Activated CD8-positive, alpha-beta T cell treated with anti-CD3 and anti-CD28 coated beads for 36 hours (primary cell): ENCODE data around the gene LRRFIP2. TPM values are rescaled to one million over a fixed set of nuclear protein-coding genes. Genes with fewer than 3 reads are reported as not detected.
"Not testable (repeated sequence)": the region's sequence is repeated elsewhere in the genome, so short reads cannot be mapped to it uniquely, and the experiment has no call there.

Experiments used
- ATAC-seq: fragments of 200-7000 bp; cut with Tn5 transposase; one replicate; pipeline ENCODE4 v1.10.0; 2021; ENCODE audit warnings: mild to moderate bottlenecking, moderate library complexity
- CTCF ChIA-PET: fragments of 350-600 bp; sonication (Branson Sonifier 250); formaldehyde crosslinking; loops from one replicate; lab custom pipeline; 2021; ENCODE audit warnings: antibody characterized with exemption; lab: Charles Lee
- POLR2A ChIA-PET: fragments of 350-600 bp; sonication (Branson Sonifier 250); formaldehyde crosslinking; loops from one replicate; lab custom pipeline; 2021; ENCODE audit warnings: antibody characterized with exemption; lab: Charles Lee
- DNase-seq: peaks from one replicate; pipeline ENCODE4 v3.0.0-alpha.2; 2020
- H3K27ac Mint-ChIP-seq: one replicate; pipeline ENCODE4 v1.8.0; 2021; ENCODE audit warnings: mild to moderate bottlenecking, mixed read lengths
- H3K27me3 Mint-ChIP-seq: one replicate; pipeline ENCODE4 v1.8.0; 2021; ENCODE audit warnings: mixed read lengths
- H3K36me3 Mint-ChIP-seq: one replicate; pipeline ENCODE4 v1.8.0; 2021; ENCODE audit warnings: low read depth, mixed read lengths
- H3K4me1 Mint-ChIP-seq: one replicate; pipeline ENCODE4 v1.8.0; 2021; ENCODE audit warnings: low read depth, mixed read lengths
- H3K4me3 Mint-ChIP-seq: one replicate; pipeline ENCODE4 v1.8.0; 2021; ENCODE audit warnings: mild to moderate bottlenecking, moderate library complexity, mixed read lengths
- H3K9me3 Mint-ChIP-seq: one replicate; pipeline ENCODE4 v1.8.0; 2021; ENCODE audit warnings: mixed read lengths
- CTCF ChIP-seq: fragments of 200-600 bp; IDR thresholded peaks from one replicate; pipeline ENCODE4 v1.8.0; 2022; ENCODE audit warnings: antibody characterized with exemption, mild to moderate bottlenecking
- intact Hi-C: fragments of 100-400 bp; cut with micrococcal nuclease; formaldehyde crosslinking; loops from one replicate; pipeline ENCODE4 v1.10.0; 2022
- total RNA-seq, 2 experiments: library from RNA; stranded (reverse); gene quantifications; one replicate each; pipeline ENCODE4 v1.2.3, GENCODE V29; 2021

Gene LRRFIP2
- total RNA-seq, 2 experiments from 2014 or later, result 18.7 to 23.1 TPM

GRCh38 chr3:37214076-37214475 is 39.7 kb upstream of the LRRFIP2 start:
- Mint-ChIP-seq H3K4me1 (peaks cover 13% of the 10 kb centered on the region), H3K9me3 (no peaks in the 10 kb centered on the region), H3K36me3 (no peaks in the 10 kb centered on the region), H3K27ac (no peak overlapping the region), H3K27me3 (no peaks in the 10 kb centered on the region), H3K4me3 (no peak overlapping the region)
- DNase-seq, result no peak
- ChIA-PET POLR2A (interaction anchor here (0.8 kb wide), 1 partner anchor 10 kb away, joined by 3 read pairs; no protein-coding TSS in a partner anchor), CTCF (interaction anchor here (0.8 to 3.8 kb wide), 10 partner anchors 13 to 346 kb away, joined by 3 to 17 read pairs (median 4); no protein-coding TSS in a partner anchor)
- no peak for ATAC-seq
- TF ChIP-seq CTCF, result no peak
- intact Hi-C loops, result loop anchor here (5.0 to 10.0 kb wide), 2 partner anchors 162 to 219 kb away; partner anchors contain the start of genes EPM2AIP1 and MLH1

- Mint-ChIP-seq H3K4me1 (no peaks in the 10 kb centered on the region), H3K27me3 (no peaks in the 10 kb centered on the region), H3K4me3 (no peak overlapping the region), H3K27ac (no peak overlapping the region), H3K9me3 (no peaks in the 10 kb centered on the region), H3K36me3 (no peaks in the 10 kb centered on the region)
- ChIA-PET CTCF (no interaction called here), POLR2A (interaction anchor here (2.1 kb wide), 1 partner anchor 32 kb away, joined by 6 read pairs; no protein-coding TSS in a partner anchor)
- no peak for TF ChIP-seq CTCF
- DNase-seq (no peak), ATAC-seq (no peak)
- intact Hi-C loops, result loop anchor here (5.0 to 10.0 kb wide), 2 partner anchors 158 to 215 kb away; partner anchors contain the start of genes EPM2AIP1 and MLH1
These were observed 35.8 kb upstream of the LRRFIP2 start for GRCh38 chr3:37210230-37210629.

GRCh38 chr3:37208576-37208975 is 34.2 kb upstream of the LRRFIP2 start:
- ATAC-seq, H3K4me3 Mint-ChIP-seq, DNase-seq, H3K27ac Mint-ChIP-seq, intact Hi-C loops, H3K27me3 Mint-ChIP-seq, H3K36me3 Mint-ChIP-seq, CTCF ChIA-PET, H3K9me3 Mint-ChIP-seq, H3K4me1 Mint-ChIP-seq: not testable (repeated sequence)
- POLR2A ChIA-PET, result interaction anchor here (0.6 kb wide), 1 partner anchor 310 kb away, joined by 3 read pairs; no protein-coding TSS in a partner anchor

GRCh38 chr3:37208008-37208407 is 33.6 kb upstream of the LRRFIP2 start:
- POLR2A ChIA-PET, H3K27ac Mint-ChIP-seq, H3K36me3 Mint-ChIP-seq, ATAC-seq, H3K27me3 Mint-ChIP-seq, CTCF ChIA-PET, DNase-seq, H3K4me3 Mint-ChIP-seq, H3K4me1 Mint-ChIP-seq, intact Hi-C loops, H3K9me3 Mint-ChIP-seq: not testable (repeated sequence)

- POLR2A ChIA-PET, DNase-seq, H3K9me3 Mint-ChIP-seq, H3K36me3 Mint-ChIP-seq, H3K27ac Mint-ChIP-seq, ATAC-seq, H3K4me1 Mint-ChIP-seq, intact Hi-C loops, H3K4me3 Mint-ChIP-seq, H3K27me3 Mint-ChIP-seq, CTCF ChIA-PET: not testable (repeated sequence)
These were observed 31.7 kb upstream of the LRRFIP2 start for GRCh38 chr3:37206041-37206440.

- Mint-ChIP-seq H3K36me3 (no peaks in the 10 kb centered on the region), H3K4me3 (no peak overlapping the region), H3K27me3 (no peaks in the 10 kb centered on the region), H3K4me1 (no peaks in the 10 kb centered on the region), H3K9me3 (no peaks in the 10 kb centered on the region), H3K27ac (no peak overlapping the region)
- ChIA-PET POLR2A (no interaction called here), CTCF (interaction anchor here (1.6 kb wide), 1 partner anchor 13 kb away, joined by 3 read pairs; no protein-coding TSS in a partner anchor)
- no peak for DNase-seq
- TF ChIP-seq CTCF, result no peak
- intact Hi-C loops, result no loop called here
- no peak for ATAC-seq
These were observed 29.9 kb upstream of the LRRFIP2 start for GRCh38 chr3:37204314-37204713.
